ENCODE measurements around the gene MRGPRG. TPM values are rescaled to one million over a fixed set of nuclear protein-coding genes. Genes with fewer than 3 reads are reported as not detected.

The MRGPRG gene
- total and polyA plus RNA-seq, 2 of the 8 experiments (the other 6 are each of a cell fraction or from before 2014, with no cell fraction given): not detected

- Histone ChIP-seq H4K5ac (ENCODE audit: insufficient read length, low read depth, low read length) (no peak overlapping the region), H3K4me2 (ENCODE audit: insufficient read depth in 1 of 2, low read depth in 2 of 2, low read length in 2 of 2) (no peak overlapping the region), H4K20me1 (replicated peaks in 1 of 2; ENCODE audit: control insufficient read depth in 1 of 2, insufficient read depth in 2 of 2, low read length in 2 of 2) (peaks cover 0 to 7% of the 10 kb centered on the region in 2 experiments), H2BK12ac (ENCODE audit: low read depth, low read length) (no peak overlapping the region), H4K8ac (ENCODE audit: extremely low read depth, insufficient read depth, low read length) (no peak overlapping the region), H3K56ac (replicated peaks; ENCODE audit: insufficient read length, low read depth, low read length) (no peak overlapping the region), H3K27ac (ENCODE audit: low read depth, low read length) (no peak overlapping the region), H2AFZ (ENCODE audit: low read length) (no peak overlapping the region), H2BK20ac (ENCODE audit: low read length) (no peak overlapping the region), H3K79me1 (ENCODE audit: low read depth, low read length) (no peaks in the 10 kb centered on the region), H2AK5ac (ENCODE audit: low read depth, low read length) (no peak overlapping the region), H2BK120ac (replicated peaks; ENCODE audit: low read depth, low read length) (no peak overlapping the region), H3K14ac (ENCODE audit: insufficient read length) (no peak overlapping the region), H3K4ac (replicated peaks; ENCODE audit: insufficient read length, low read depth, low read length) (no peak overlapping the region), H4K91ac (replicated peaks; ENCODE audit: insufficient read length, low read length) (no peak overlapping the region), H3K9ac (replicated peaks in 1 of 4; ENCODE audit: extremely low read depth in 1 of 4, low read depth in 3 of 4, low read length in 3 of 4) (no peak overlapping the region), H3K4me1 (replicated peaks in 1 of 4; ENCODE audit: control insufficient read depth in 3 of 4, insufficient read depth in 4 of 4, low read length in 3 of 4) (peaks cover 0 to 2% (median 0%) of the 10 kb centered on the region in 4 experiments; a peak in 4 of 7 replicates), H2BK5ac (ENCODE audit: low read depth, low read length) (no peak overlapping the region), H3K18ac (ENCODE audit: extremely low read depth, low read length) (no peak overlapping the region), H3K27me3 (replicated peaks in 1 of 4; ENCODE audit: control insufficient read depth in 3 of 4, extremely low read depth in 1 of 4, insufficient read depth in 3 of 4, low read length in 3 of 4) (peaks cover 6 to 26% (median 17%) of the 10 kb centered on the region in 4 experiments; a peak in 6 of 7 replicates), H3K9me3 (ENCODE audit: insufficient read depth in 2 of 2, low read depth in 1 of 2, low read length in 1 of 2) (no peaks in the 10 kb centered on the region), H3K4me3 (ENCODE audit: extremely low read depth in 1 of 4, insufficient read depth in 2 of 4, low read depth in 3 of 4, low read length in 4 of 4) (no peak overlapping the region), H3K23me2 (ENCODE audit: low read depth, low read length) (peaks cover 13% of the 10 kb centered on the region), H3K23ac (ENCODE audit: insufficient read length) (no peak overlapping the region), H2BK15ac (ENCODE audit: low read length) (no peak overlapping the region), H3K79me2 (ENCODE audit: control insufficient read depth in 1 of 2, insufficient read depth in 2 of 2, low read length in 2 of 2) (no peaks in the 10 kb centered on the region), H3K36me3 (ENCODE audit: control insufficient read depth in 2 of 4, insufficient read depth in 4 of 4, low read length in 3 of 4) (no peaks in the 10 kb centered on the region)
- FAIRE-seq (no peak), DNase-seq (ENCODE audit: low read depth in 1 of 2, low spot score in 2 of 2) (no peak)
- WGBS, 2 experiments (ENCODE audit: extremely low coverage in 1 of 2, insufficient coverage in 1 of 2, insufficient read length in 1 of 2, insufficient replicate concordance in 2 of 2, low coverage in 1 of 2, low lambda C conversion rate in 2 of 2, missing lambda C conversion rate in 1 of 2): 90% methylated on average over 6 of the region's 6 CpGs; no CpG with 5 or more reads in 1 of the 2 experiments
- POLR2A ChIA-PET (ENCODE audit: partially characterized antibody): no interaction called here
- CTCF ChIA-PET (ENCODE audit: partially characterized antibody): interaction anchor here (1.2 to 2.5 kb wide), 9 partner anchors 9 to 98 kb away, joined by 3 to 13 read pairs (median 4); no protein-coding TSS in a partner anchor
- TF ChIP-seq SIRT6 (IDR thresholded peaks at IDR 0.05; ENCODE audit: low read length) (no peak), SP4 (IDR thresholded peaks at IDR 0.05; ENCODE audit: low read length) (no peak), SIN3A (conservative IDR thresholded peaks at IDR 0.05 in 1 of 2, IDR thresholded peaks at IDR 0.05 in 1 of 2; ENCODE audit: low read depth in 1 of 2, low read length in 2 of 2) (no peak), EP300 (IDR thresholded peaks at IDR 0.05; ENCODE audit: borderline replicate concordance in 1 of 2, low read depth in 2 of 2, low read length in 2 of 2) (no peak), NANOG (IDR thresholded peaks at IDR 0.05; ENCODE audit: insufficient read depth, low read depth, low read length, poor library complexity, severe bottlenecking) (no peak), CTCF (IDR thresholded peaks at IDR 0.05; ENCODE audit: control extremely low read depth in 1 of 3, insufficient read depth in 1 of 3, low read depth in 1 of 3, low read length in 3 of 3) (no peak), TEAD4 (IDR thresholded peaks at IDR 0.05; ENCODE audit: low read depth, low read length) (no peak), SRF (IDR thresholded peaks at IDR 0.05; ENCODE audit: low read depth, low read length) (no peak), HDAC6 (IDR thresholded peaks at IDR 0.05; ENCODE audit: low read depth, low read length) (no peak), CEBPB (IDR thresholded peaks at IDR 0.05; ENCODE audit: low read depth, low read length) (no peak), POU5F1 (IDR thresholded peaks at IDR 0.05; ENCODE audit: low read depth, low read length) (no peak)
These were observed 10.3 kb downstream of the MRGPRG start for GRCh38 chr11:3208272-3208671.
